Trophoblast cell (in vitro differentiated cells and primary cell): Measurements from ENCODE around the gene LGALS7.
A peak's percentile ranks its signal among the peaks of the same experiment; 100 is the strongest.

Source experiments
- DNase-seq, 2 donors: peaks; one replicate each; pipeline ENCODE4 v3.0.0-alpha.2; 2016
- H2AFZ ChIP-seq: 2 replicates; pipeline ENCODE4 v1.6.1; 2013; ENCODE audit warnings: low read length, moderate library complexity, mild to moderate bottlenecking; ENCODE audit not compliant: insufficient read depth, poor library complexity
- H2AK5ac ChIP-seq: 2 replicates; pipeline ENCODE4 v1.6.1; 2013; ENCODE audit warnings: mild to moderate bottlenecking, low read length
- H2BK120ac ChIP-seq: 2 replicates; pipeline ENCODE4 v1.6.1; 2013; ENCODE audit warnings: low read length, mild to moderate bottlenecking, moderate library complexity; ENCODE audit not compliant: insufficient read depth, poor library complexity
- H2BK12ac ChIP-seq: 2 replicates; pipeline ENCODE4 v1.6.1; 2013; ENCODE audit warnings: mild to moderate bottlenecking, low read length, moderate library complexity
- H2BK5ac ChIP-seq: 2 replicates; pipeline ENCODE4 v1.6.1; 2013; ENCODE audit warnings: low read length, low read depth, moderate library complexity, mild to moderate bottlenecking; ENCODE audit not compliant: poor library complexity
- H3K14ac ChIP-seq: 2 replicates; pipeline ENCODE4 v1.6.1; 2013; ENCODE audit warnings: mild to moderate bottlenecking, low read length
- H3K18ac ChIP-seq: 2 replicates; pipeline ENCODE4 v1.6.1; 2013; ENCODE audit warnings: mild to moderate bottlenecking, low read length
- H3K23ac ChIP-seq: 2 replicates; pipeline ENCODE4 v1.6.1; 2013; ENCODE audit warnings: low read length
- H3K27ac ChIP-seq: 2 replicates; pipeline ENCODE4 v1.5.1; 2013; ENCODE audit warnings: low read depth, mild to moderate bottlenecking, inconsistent platforms, low read length, moderate library complexity
- H3K27me3 ChIP-seq: 2 replicates; pipeline ENCODE4 v1.6.1; 2013; ENCODE audit warnings: inconsistent platforms, mild to moderate bottlenecking, low read length, moderate library complexity; ENCODE audit not compliant: insufficient read depth
- H3K36me3 ChIP-seq, 2 experiments: 1 replicate in 1 of 2; 2 replicates in 1 of 2; pipeline ENCODE4 v1.6.1; 2013; ENCODE audit warnings: low read length in 2 of 2, mild to moderate bottlenecking in 2 of 2, moderate library complexity in 1 of 2; ENCODE audit not compliant: insufficient read depth in 2 of 2, control insufficient read depth in 1 of 2
- H3K4ac ChIP-seq: 2 replicates; pipeline ENCODE4 v1.6.1; 2013; ENCODE audit warnings: low read depth, mild to moderate bottlenecking, low read length, moderate library complexity
- H3K4me1 ChIP-seq, 2 experiments: 1 replicate in 1 of 2; 2 replicates in 1 of 2; pipeline ENCODE4 v1.6.1; 2013; ENCODE audit warnings: low read length in 2 of 2, mild to moderate bottlenecking in 2 of 2, moderate library complexity in 1 of 2; ENCODE audit not compliant: insufficient read depth in 2 of 2, control insufficient read depth in 1 of 2
- H3K4me2 ChIP-seq: 2 replicates; pipeline ENCODE4 v1.6.1; 2013; ENCODE audit warnings: inconsistent platforms, mild to moderate bottlenecking, low read length, moderate library complexity
- H3K4me3 ChIP-seq: 2 replicates; pipeline ENCODE4 v1.5.1; 2013; ENCODE audit warnings: mild to moderate bottlenecking, low read depth, low read length, inconsistent platforms
- H3K79me1 ChIP-seq: one replicate; pipeline ENCODE4 v1.6.1; 2013; ENCODE audit warnings: low read length
- H3K79me2 ChIP-seq: 2 replicates; pipeline ENCODE4 v1.6.1; 2013; ENCODE audit warnings: low read length, mild to moderate bottlenecking; ENCODE audit not compliant: control insufficient read depth, insufficient read depth, poor library complexity
- H3K9ac ChIP-seq: 2 replicates; pipeline ENCODE4 v1.6.1; 2013; ENCODE audit warnings: mild to moderate bottlenecking, low read length
- H3K9me3 ChIP-seq: 2 replicates; pipeline ENCODE4 v1.6.1; 2013; ENCODE audit warnings: low read depth, mild to moderate bottlenecking, control low read depth, inconsistent platforms, low read length; ENCODE audit not compliant: insufficient read depth
- H4K12ac ChIP-seq: 2 replicates; pipeline ENCODE4 v1.6.1; 2013; ENCODE audit warnings: low read depth, mild to moderate bottlenecking, low read length, moderate library complexity
- H4K8ac ChIP-seq: 2 replicates; pipeline ENCODE4 v1.6.1; 2013; ENCODE audit warnings: low read depth, mild to moderate bottlenecking, low read length, moderate library complexity
- H4K91ac ChIP-seq: one replicate; pipeline ENCODE4 v1.6.1; 2013; ENCODE audit warnings: low read depth, mild to moderate bottlenecking, low read length, moderate library complexity
- WGBS: extraction: QIAGEN DNeasy Blood & Tissue Kit; methylation state at CpG from one replicate; pipeline ENCODE4 v1.1.7; 2013; ENCODE audit warnings: missing lambda C conversion rate; ENCODE audit not compliant: insufficient read length, insufficient coverage; ENCODE audit errors: extremely low coverage; 5-methylcytosine and 5-hydroxymethylcytosine counted together

Gene LGALS7

DNA sequence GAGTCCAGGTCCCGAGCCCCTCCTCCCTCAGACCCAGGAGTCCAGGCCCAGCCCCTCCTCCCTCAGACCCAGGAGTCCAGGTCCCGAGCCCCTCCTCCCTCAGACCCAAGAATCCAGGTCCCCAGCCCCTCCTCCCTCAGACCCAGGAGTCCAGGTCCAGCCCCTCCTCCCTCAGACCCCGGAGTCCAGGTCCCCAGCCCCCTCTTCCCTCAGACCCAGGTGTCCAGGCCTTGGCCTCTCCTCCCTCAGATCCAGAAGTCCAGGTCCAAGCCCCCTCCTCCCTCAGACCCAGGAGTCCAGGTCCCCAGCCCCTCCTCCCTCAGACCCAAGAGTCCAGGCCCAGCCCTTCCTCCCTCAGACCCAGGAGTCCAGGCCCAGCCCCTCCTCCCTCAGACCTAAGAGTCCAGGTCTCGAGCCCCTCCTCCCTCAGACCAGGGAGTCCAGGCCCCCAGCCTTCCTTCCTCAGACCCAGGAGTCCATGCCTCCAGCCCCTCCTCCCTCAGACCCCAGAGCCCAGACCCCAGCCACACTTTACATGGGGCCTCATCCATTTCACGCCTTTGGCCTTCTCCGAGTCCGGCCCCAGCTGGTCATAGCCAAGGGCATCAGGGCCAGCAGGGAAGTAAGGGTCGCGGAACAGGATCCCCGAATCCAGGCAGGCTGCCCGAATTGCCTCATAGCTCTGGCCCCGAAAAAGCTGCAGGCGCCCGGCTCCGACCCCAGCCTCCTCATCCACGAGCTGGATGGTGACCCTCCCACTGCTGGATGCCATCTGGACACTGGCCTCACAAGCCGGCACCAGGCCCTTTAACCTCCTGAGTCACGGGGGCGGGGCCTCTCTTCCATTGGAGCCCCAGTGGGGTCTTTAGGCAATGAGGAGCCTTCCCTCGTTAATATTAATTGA, 29.7 kb downstream of the LGALS7 start:
- Histone ChIP-seq H2AFZ (no peak overlapping the region), H4K91ac (no peak overlapping the region), H3K4ac (no peak overlapping the region), H3K27ac (no peak overlapping the region), H3K27me3 (no peaks in the 10 kb centered on the region), H3K4me2 (no peak overlapping the region), H3K4me3 (no peak overlapping the region), H3K79me2 (no peaks in the 10 kb centered on the region), H2BK5ac (no peak overlapping the region), H3K9ac (no peak overlapping the region), H3K79me1 (no peaks in the 10 kb centered on the region), H3K14ac (no peak overlapping the region), H3K36me3 (no peaks in the 10 kb centered on the region), H3K23ac (no peak overlapping the region), H4K8ac (no peak overlapping the region), H2BK12ac (no peak overlapping the region), H4K12ac (no peak overlapping the region), H2BK120ac (no peak overlapping the region), H3K4me1 (no peaks in the 10 kb centered on the region), H2AK5ac (no peak overlapping the region), H3K18ac (no peak overlapping the region), H3K9me3 (peaks cover 3% of the 10 kb centered on the region)
- no peak for DNase-seq
- no CpG with 5 or more reads among the region's 20 CpGs for WGBS

DNA sequence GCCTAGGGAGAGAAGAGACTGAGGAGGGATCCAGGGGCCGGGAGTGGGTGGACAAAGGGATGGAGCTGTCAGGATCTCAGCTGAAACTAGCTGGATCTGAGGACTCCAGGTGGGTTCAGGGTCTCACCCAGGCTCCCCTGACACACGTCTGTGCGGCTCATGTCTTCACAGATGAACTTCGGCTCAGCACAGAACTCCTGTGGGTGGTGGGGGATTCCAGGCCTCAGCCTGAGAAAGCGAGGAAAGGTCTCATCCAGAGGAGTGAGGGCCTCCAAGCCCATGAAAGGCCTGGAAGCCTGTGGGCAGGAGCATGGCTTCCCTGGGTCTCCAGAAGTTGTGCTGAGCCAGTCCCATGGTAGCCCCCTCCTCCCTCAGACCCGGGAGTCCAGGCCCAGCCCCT, 30.4 kb downstream of the LGALS7 start:
- Histone ChIP-seq H3K79me2 (no peaks in the 10 kb centered on the region), H3K27ac (no peak overlapping the region), H3K79me1 (no peaks in the 10 kb centered on the region), H4K12ac (no peak overlapping the region), H3K4me3 (no peak overlapping the region), H3K9ac (no peak overlapping the region), H4K91ac (no peak overlapping the region), H4K8ac (no peak overlapping the region), H2BK120ac (no peak overlapping the region), H3K14ac (no peak overlapping the region), H2BK5ac (no peak overlapping the region), H2AK5ac (peak overlapping the region; percentile 59), H3K4me2 (no peak overlapping the region), H3K9me3 (peaks cover 8% of the 10 kb centered on the region), H3K4me1 (no peaks in the 10 kb centered on the region), H3K23ac (no peak overlapping the region), H2AFZ (no peak overlapping the region), H3K27me3 (no peaks in the 10 kb centered on the region), H3K18ac (no peak overlapping the region), H3K36me3 (no peaks in the 10 kb centered on the region), H2BK12ac (no peak overlapping the region), H3K4ac (no peak overlapping the region)
- no CpG with 5 or more reads among the region's 6 CpGs for WGBS
- no peak for DNase-seq

DNA sequence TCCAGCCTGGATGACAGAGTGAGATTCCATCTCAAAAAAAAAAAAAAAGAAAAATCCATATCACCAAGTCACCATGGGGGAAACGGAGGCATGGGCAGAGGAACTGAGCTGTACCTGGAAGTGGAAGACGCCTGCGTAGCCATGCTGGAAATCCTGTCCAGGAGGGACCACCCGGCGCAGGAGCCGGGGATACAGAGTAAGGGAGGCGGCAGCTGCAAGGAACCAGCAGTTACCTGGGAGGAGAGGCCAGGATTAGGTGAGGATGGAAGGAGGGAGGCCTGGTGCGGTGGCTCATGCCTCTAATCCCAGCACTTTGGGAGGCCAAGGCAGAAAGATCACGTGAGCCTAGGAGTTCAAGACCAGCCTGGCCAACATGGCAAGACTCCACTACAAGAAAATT, 31.0 kb downstream of the LGALS7 start:
- no peaks in the 10 kb centered on the region for H3K27me3 ChIP-seq
- no peak overlapping the region for H2AFZ ChIP-seq
- no CpG with 5 or more reads among the region's 9 CpGs for WGBS
- no peaks in the 10 kb centered on the region for H3K4me1 ChIP-seq
- H3K27ac ChIP-seq = no peak overlapping the region
- H3K14ac ChIP-seq = no peak overlapping the region
- no peak overlapping the region for H3K4ac ChIP-seq
- no peak overlapping the region for H2BK12ac ChIP-seq
- no peak overlapping the region for H4K8ac ChIP-seq
- no peak overlapping the region for H3K4me3 ChIP-seq
- no peak overlapping the region for H4K91ac ChIP-seq
- no peak for DNase-seq
- H3K9ac ChIP-seq = no peak overlapping the region
- peaks cover 9% of the 10 kb centered on the region for H3K9me3 ChIP-seq
- H3K36me3 ChIP-seq = no peaks in the 10 kb centered on the region
- H2BK5ac ChIP-seq = no peak overlapping the region
- no peak overlapping the region for H3K18ac ChIP-seq
- H3K4me2 ChIP-seq = no peak overlapping the region
- no peaks in the 10 kb centered on the region for H3K79me2 ChIP-seq
- H4K12ac ChIP-seq = no peak overlapping the region
- no peak overlapping the region for H2BK120ac ChIP-seq
- no peak overlapping the region for H2AK5ac ChIP-seq
- H3K23ac ChIP-seq = no peak overlapping the region
- no peaks in the 10 kb centered on the region for H3K79me1 ChIP-seq

DNA sequence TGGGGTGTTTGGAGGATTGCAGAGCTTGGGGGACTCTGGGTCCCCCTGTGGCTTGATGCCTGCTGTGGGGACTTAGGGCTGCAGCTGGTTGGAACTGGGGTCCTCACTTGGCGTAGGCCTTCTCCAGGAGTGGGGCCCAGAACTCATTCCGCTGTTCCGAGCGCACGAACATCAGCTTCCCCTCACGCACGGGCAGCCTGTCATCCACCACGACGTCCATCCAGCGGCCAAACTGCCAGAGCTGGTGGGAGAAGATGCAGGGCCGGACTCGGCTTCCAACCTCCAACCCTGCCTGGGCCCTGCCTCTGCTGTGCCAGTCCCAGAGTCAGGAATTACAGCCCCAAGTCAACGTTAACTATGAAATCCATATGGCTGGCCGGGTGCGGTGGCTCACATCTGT, 31.6 kb downstream of the LGALS7 start:
- H3K23ac ChIP-seq = no peak overlapping the region
- no peak overlapping the region for H3K4ac ChIP-seq
- no peak overlapping the region for H4K91ac ChIP-seq
- H3K4me2 ChIP-seq = no peak overlapping the region
- no peak overlapping the region for H4K8ac ChIP-seq
- H3K36me3 ChIP-seq = no peaks in the 10 kb centered on the region
- no peak overlapping the region for H3K27ac ChIP-seq
- H2BK5ac ChIP-seq = no peak overlapping the region
- H2AFZ ChIP-seq = no peak overlapping the region
- H3K4me3 ChIP-seq = no peak overlapping the region
- WGBS = no CpG with 5 or more reads among the region's 15 CpGs
- no peak overlapping the region for H2BK12ac ChIP-seq
- peaks cover 9% of the 10 kb centered on the region for H3K9me3 ChIP-seq
- peaks cover under 1% of the 10 kb centered on the region for H3K79me1 ChIP-seq
- H3K14ac ChIP-seq = no peak overlapping the region
- H3K9ac ChIP-seq = no peak overlapping the region
- no peak overlapping the region for H2BK120ac ChIP-seq
- DNase-seq = no peak
- no peaks in the 10 kb centered on the region for H3K79me2 ChIP-seq
- no peak overlapping the region for H2AK5ac ChIP-seq
- no peak overlapping the region for H3K18ac ChIP-seq
- H4K12ac ChIP-seq = no peak overlapping the region
- no peaks in the 10 kb centered on the region for H3K27me3 ChIP-seq
- peaks cover under 1% of the 10 kb centered on the region in 2 experiments for H3K4me1 ChIP-seq
